H1 (cell line): ENCODE data around the gene NWD2. TPM values are rescaled to one million over a fixed set of nuclear protein-coding genes. Genes with fewer than 3 reads are reported as not detected.

ENCODE experiments used
- BACH1 ChIP-seq: IDR thresholded peaks from 2 replicates; pipeline ENCODE4 v1.6.1; 2012; ENCODE audit warnings: low read length, improper control_type of control experiment
- EP300 ChIP-seq, 2 experiments: IDR thresholded peaks; 1 replicate in 1 of 2; 2 replicates in 1 of 2; pipeline ENCODE4 v1.6.1; 2011 to 2012; ENCODE audit warnings: low read depth in 2 of 2, low read length in 2 of 2, mild to moderate bottlenecking in 2 of 2, borderline replicate concordance in 1 of 2, inconsistent platforms in 1 of 2, moderate library complexity in 1 of 2
- JUND ChIP-seq: IDR thresholded peaks from 2 replicates; pipeline ENCODE4 v1.6.1; 2011; ENCODE audit warnings: mild to moderate bottlenecking, improper control_type of control experiment, low read length
- KDM1A ChIP-seq: fragments of 200-600, 300-600 bp; sonication (generic); IDR thresholded peaks from 2 replicates; pipeline ENCODE4 v1.7.1; 2016; ENCODE audit warnings: mild to moderate bottlenecking, low read length, borderline replicate concordance
- PHF8 ChIP-seq: fragments of 200-600 bp; sonication (generic); conservative IDR thresholded peaks from 2 replicates; pipeline ENCODE4 v1.7.1; 2012; ENCODE audit warnings: low read depth, mild to moderate bottlenecking, inconsistent platforms, low read length, moderate library complexity
- RBBP5 ChIP-seq: IDR thresholded peaks from 2 replicates; pipeline ENCODE4 v1.7.1; 2012; ENCODE audit warnings: low read depth, mild to moderate bottlenecking, inconsistent platforms, low read length, moderate library complexity, borderline replicate concordance
- TCF12 ChIP-seq: IDR thresholded peaks from 2 replicates; pipeline ENCODE4 v1.6.1; 2011; ENCODE audit warnings: low read depth, mild to moderate bottlenecking, low read length
- TEAD4 ChIP-seq: IDR thresholded peaks from 2 replicates; pipeline ENCODE4 v1.6.1; 2012; ENCODE audit warnings: low read depth, low read length, inconsistent platforms, mixed read lengths
- polyA plus RNA-seq, 7 experiments: library from polyadenylated mRNA; depleted of rRNA in 3 of 7; stranded (reverse) in 5 of 7; unstranded in 2 of 7; fragments of >200 nt in 5 of 7; fragments of 200-250 nt in 2 of 7; gene quantifications; 1 replicate in 5 of 7; 2 replicates in 1 of 7; 4 replicates in 1 of 7; pipeline versions ENCODE4 v1.2.1 to v1.2.3, GENCODE V29; 2011 to 2013; ENCODE audit warnings: missing spikeins in 2 of 7, mixed read lengths in 2 of 7
- total RNA-seq: library from RNA; stranded (reverse); fragmentation: NEBNext Ultra II Directional; extraction: Animal tissue kit (Norgen Biotek cat#: 25700); gene quantifications from 2 replicates; pipeline ENCODE4 v1.2.1, GENCODE V29; 2021
- TF ChIP-seq, protein P1 (sequence below): IDR thresholded peaks from 2 replicates; pipeline ENCODE4 v1.6.1; 2012; ENCODE audit warnings: inconsistent platforms

The NWD2 gene
- total and polyA plus RNA-seq, 2 of the 8 experiments (the other 6 are each of a cell fraction or from before 2014, with no cell fraction given), result under 0.01 TPM; not detected in 1

DNA sequence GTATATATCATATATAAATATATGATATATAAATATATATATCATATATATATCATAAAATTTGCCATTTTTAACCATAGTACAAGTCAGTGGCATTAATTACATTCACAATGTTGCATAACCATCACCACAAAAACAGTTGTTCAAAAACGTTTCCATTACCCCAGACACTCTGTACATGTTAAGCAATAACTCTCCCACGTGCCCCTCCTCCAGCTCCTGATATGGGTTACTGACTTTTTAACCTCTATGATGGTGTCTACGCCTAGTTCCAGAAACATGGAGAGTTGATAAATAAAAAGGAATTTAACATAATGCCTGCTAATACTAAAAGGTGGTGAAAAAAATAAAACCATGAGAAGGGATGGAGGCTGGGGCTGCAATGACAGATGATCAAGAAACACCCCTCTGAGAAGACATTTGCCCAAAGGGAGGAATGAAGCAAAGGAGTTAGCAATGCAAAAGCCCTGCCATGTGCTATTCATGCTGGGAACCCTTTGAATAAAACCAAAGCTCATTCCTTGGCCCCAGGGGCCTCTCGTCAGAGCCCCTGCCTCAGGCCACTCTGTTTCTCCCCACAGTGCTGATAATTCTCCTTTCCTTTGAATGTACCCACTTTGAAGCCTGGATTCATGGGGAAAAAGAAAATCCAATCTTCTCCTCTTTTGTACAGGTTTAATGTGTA lies 144.3 kb downstream of the NWD2 start (continued):
- TF ChIP-seq, protein P1, sequence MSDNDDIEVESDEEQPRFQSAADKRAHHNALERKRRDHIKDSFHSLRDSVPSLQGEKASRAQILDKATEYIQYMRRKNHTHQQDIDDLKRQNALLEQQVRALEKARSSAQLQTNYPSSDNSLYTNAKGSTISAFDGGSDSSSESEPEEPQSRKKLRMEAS, result peak; percentile 70
- peak; percentile 30; the same call in 1 of the 2 replicates for TF ChIP-seq TEAD4
- TF ChIP-seq TCF12, result 0 out of 2 replicates have a peak, but pooled peaks have one; percentile 11
- TF ChIP-seq JUND, result no peak
- no peak for TF ChIP-seq EP300 (IDR thresholded peaks at IDR 0.05; ENCODE audit: borderline replicate concordance in 1 of 2, low read depth in 2 of 2, low read length in 2 of 2)
- TF ChIP-seq PHF8, result no peak
- TF ChIP-seq RBBP5, result no peak
- TF ChIP-seq KDM1A, result no peak
- TF ChIP-seq BACH1, result no peak
- TF ChIP-seq, all 59 proteins: peak for 4
